HG03565 (cell line): Measurements from ENCODE around the gene POU4F3.
A peak's percentile ranks its signal among the peaks of the same experiment; 100 is the strongest.
"Not testable (repeated sequence)": the region's sequence is repeated elsewhere in the genome, so short reads cannot be mapped to it uniquely, and the experiment has no call there.

Experiments used
- ATAC-seq: cut with Tn5 transposase; IDR thresholded peaks from one replicate; pipeline ENCODE4 v1.9.1; 2021; ENCODE audit warnings: mild to moderate bottlenecking, moderate library complexity; ENCODE audit not compliant: unreplicated experiment

POU4F3 gene

GRCh38 chr5:146338774-146339714 is at the start of gene POU4F3:
POU4F3 (plus strand) TSS chr5:146338839; CDS start chr5:146339113, 274 bp downstream.
- no peak for ATAC-seq

- no peak for ATAC-seq
These were observed 48.3 kb upstream of the POU4F3 start for GRCh38 chr5:146290318-146290717.

GRCh38 chr5:146291421-146292074 is 47.1 kb upstream of the POU4F3 start:
- peak; percentile 75 for ATAC-seq

DNA sequence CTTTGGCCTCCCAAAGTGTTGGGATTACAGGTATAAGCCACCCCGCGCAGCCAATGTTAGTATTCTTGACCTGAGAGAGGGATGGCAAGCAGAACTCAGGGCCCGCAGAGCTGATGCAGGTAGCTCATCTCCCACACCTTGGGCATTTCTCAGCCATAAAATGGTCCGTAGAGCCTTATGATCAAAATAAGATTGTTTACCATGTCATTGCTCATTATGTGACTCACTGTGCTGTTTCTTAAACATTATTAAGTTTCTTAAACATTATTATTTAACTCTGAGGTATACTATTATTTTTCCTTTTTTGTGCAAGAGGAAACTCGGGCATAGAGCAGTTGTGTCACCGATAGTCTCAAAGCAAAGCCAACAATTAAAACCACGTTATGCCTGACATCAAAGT is 42.4 kb upstream of the POU4F3 start:
- ATAC-seq, result no peak

- ATAC-seq, result not testable (repeated sequence)
These were observed 39.7 kb upstream of the POU4F3 start for GRCh38 chr5:146298920-146299319.

GRCh38 chr5:146301626-146302025 is 37.0 kb upstream of the POU4F3 start:
- no peak for ATAC-seq

DNA sequence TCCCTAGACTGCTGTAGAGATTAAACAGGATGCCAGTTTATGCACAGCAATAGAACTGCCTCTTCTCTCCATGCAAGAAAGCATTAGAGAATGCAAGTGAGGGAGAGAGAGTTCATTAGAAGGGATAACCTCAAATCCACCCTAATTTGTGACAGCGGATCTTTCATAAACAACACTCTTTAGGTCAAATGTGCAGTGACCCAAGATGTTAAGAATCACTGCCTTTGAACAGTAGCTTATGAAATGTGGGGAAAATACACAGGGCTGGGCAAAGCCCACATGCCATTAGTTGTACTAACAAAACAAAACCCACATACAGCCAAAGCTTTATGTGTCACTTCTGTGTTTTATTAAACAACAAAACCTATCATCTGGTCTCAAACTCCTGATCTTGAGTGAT is 36.2 kb upstream of the POU4F3 start:
- no peak for ATAC-seq

- ATAC-seq, result no peak
These were observed 31.8 kb upstream of the POU4F3 start for GRCh38 chr5:146306838-146307237.

DNA sequence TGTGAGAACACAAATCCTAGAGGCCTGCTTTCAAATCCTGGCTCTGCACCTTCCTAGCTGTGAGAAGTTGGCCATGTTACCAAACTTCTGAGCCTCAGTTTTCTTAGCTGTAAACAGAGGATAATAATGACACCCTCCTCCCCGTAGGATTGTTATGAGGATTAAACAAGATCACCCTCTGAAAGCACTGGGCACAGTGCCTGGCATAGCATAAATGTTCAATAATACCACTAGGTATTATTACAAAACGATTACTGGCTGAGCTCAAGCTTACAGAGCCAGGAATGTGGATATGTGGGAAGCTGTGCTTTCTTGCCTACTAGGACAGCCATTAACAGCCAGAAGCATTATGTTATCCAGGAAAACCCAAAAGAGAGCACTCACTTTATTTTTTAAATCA is 30.8 kb upstream of the POU4F3 start:
- no peak for ATAC-seq

DNA sequence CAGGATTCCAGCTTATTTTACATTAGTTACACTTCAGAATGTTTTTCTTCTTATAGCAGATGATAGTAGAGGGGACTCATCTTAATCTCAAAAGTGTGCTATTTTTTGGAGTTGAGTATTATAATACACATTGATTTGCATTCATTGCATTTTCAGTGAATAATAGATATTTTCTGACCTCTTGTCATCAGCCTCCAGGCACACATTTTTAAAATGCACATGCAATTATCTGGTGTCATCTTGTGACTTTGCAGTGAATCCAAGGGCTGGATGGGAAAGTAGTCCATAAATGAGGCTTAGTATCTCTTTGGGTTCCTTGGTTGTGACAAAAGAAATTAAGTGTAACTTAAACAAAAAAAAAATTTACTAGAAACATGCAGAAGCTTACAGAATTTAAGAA is 28.1 kb upstream of the POU4F3 start:
- ATAC-seq, result no peak

GRCh38 chr5:146311278-146311677 is 27.4 kb upstream of the POU4F3 start:
- ATAC-seq, result no peak

- ATAC-seq, result no peak
These were observed 25.6 kb upstream of the POU4F3 start for GRCh38 chr5:146313027-146313426.

- no peak for ATAC-seq
These were observed 17.1 kb upstream of the POU4F3 start for GRCh38 chr5:146321571-146321970.

GRCh38 chr5:146327257-146327870 is 11.3 kb upstream of the POU4F3 start:
- ATAC-seq, result no peak

DNA sequence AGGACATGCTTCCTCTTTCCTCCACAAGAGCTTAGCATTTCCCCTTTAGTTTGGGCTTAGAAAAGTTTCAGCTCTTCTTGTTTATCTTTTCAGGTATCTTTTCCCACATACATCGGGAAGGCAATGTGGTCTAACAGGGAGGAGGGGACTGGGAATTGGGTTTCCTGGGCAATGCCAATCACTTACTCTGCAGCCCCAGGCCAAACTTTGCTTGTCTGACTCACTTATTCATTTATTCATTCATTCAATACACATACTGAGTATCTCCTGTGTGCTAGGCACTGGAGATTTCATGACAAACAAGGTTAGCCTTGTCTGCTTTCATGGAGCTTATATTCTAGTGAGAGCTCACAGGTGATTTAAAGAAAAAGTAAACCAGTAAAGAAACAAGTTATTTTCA is 10.7 kb upstream of the POU4F3 start:
- no peak for ATAC-seq

- ATAC-seq, result no peak
These were observed 8.9 kb upstream of the POU4F3 start for GRCh38 chr5:146329697-146330096.

- ATAC-seq, result no peak
These were observed 7.2 kb upstream of the POU4F3 start for GRCh38 chr5:146331423-146331822.

- no peak for ATAC-seq
These were observed 4.5 kb upstream of the POU4F3 start for GRCh38 chr5:146334074-146334533.

DNA sequence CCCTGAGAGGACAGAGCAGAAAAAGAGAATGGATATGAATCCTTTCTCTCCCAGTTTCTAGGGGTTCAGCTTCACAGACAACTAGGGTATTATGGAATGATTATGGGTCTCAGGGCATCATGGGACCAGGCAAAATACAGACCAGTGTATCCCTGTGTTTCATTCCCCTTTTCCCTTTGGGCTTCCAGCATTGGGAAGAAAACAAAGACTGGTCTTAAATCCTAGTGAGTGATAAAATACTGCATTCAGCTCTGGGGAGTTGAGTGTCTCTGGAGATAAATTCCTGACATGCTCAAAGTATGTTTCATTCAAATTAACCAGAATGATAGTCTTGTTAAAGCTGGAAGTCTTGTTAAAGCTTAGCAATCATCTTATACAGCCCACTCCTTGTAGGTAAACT is 2.4 kb upstream of the POU4F3 start:
- ATAC-seq, result no peak

DNA sequence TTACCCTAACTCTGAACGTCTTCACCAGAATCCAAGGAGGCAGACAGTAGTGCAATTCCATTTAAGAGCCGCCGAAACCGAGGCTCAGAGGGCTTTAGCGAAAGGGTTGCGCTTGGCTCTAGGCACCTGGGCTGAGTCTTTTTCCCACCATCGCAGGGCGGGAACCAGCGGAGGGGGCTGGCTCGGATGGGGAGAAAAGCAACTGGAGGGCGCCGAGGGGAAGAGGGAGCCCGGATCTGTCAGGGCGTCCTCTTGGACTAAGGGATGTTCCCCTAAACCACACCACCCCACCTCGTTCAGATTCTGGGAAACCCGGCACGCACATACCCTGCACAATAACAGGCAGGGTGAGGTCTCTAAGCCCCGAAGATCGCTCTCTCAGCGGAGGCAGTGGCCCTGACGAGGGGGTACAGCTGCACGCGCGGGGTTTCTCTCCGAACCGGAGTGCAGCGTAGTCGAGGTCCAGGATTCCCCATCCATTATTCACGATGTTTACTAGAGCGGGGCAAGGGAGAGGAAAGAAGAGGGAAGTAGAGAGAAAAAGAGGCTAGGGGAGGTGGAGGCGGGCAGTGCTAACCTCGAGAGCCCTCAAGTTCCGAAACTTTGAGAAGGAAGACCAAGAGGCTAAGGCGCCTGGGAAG is 1.3 kb upstream of the POU4F3 start:
- ATAC-seq, result no peak

DNA sequence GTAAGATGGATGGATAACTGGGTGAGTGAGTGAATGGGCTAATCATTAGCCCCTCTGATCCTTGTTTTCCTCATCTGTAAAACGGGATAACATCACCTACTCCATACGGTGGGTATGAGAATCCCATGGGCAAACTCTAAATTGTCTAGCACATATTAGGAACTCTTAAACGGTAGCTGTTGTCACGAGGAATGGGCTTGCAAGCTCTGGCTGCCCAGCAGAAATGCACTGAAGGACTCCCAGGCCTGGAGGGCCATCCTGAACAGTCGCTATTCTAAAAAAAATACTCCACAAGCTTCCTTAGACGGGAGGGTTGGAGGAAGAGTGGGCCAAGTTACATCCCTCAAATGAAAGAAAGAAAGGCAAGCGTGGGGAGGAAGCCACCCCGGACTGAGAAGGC is 711 bp upstream of the POU4F3 start:
- ATAC-seq, result no peak
